GM18951 (cell line): ENCODE data around the gene FKTN.

ENCODE experiments used
- POLR2A ChIP-seq: IDR thresholded peaks from 4 replicates; pipeline ENCODE4 v1.6.1; 2011; ENCODE audit warnings: mild to moderate bottlenecking; ENCODE audit not compliant: insufficient read length, insufficient read depth; ENCODE audit errors: extremely low read depth
- in situ Hi-C: fragments of 300-500 bp; cut with MboI; formaldehyde crosslinking; loops from one replicate; pipeline ENCODE4 v1.12.0; 2022; ENCODE audit warnings: low sequenced_read_pairs, mixed read lengths, inconsistent platforms; ENCODE audit not compliant: unreplicated experiment

The FKTN gene

DNA sequence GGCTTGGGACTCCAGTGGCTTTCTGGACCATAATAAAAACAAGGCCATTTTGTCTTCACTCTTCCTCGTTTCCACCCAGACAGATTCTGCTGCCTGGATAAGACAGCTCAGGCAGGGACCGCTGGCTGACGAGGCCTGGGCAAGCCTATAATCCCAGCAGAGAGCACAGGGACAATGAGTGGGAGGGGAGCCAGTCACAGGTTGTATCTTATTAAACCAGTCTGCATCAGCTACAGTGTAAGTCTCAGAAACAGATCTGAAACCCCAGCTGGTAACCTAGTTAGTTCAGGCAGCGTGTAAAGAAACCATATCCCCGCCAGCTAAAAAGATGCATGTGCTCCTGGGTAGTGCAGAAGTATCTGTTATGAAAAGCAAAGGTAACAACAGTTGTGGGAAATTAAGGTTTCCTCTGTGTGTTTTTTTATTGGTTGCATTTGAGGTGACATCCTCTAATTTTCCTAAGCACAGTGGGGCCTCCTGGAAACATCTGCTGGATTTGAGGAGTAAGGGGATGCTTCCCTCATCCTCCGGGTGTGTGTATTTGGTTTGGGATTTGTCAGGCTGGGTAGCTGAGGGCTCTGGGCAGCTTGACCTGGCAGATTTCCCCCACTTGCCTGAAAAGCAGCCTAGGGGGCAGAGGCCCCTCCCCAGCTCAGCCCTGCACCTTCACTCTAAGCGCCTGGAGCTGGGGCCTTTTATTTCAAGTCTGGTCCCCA lies 89.1 kb downstream of the FKTN start:
- in situ Hi-C loops: no loop called here
- TF ChIP-seq POLR2A: no peak

- in situ Hi-C loops: no loop called here
Observed at GRCh38 chr9:105647595-105648349, 89.8 kb downstream of the FKTN start.

DNA sequence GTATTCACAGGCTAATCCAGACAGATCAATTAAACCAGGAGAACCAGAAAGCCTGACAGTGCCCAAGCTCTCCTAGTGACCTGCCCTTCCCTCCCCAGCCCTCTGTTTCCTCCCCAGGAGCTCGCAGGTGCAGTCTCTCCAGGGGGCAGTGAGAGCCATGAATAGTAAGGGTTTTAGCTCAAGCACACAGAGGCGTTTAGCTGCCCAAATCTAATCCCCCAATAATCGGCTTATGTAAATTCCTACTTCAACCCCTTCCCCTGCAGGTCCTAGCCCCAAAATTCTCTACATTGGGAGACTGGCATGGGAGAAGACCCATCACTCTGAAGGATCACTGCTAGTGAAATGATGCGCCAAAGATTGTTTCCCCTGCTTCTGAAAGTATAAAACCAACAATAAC lies 93.9 kb downstream of the FKTN start:
- no peak for TF ChIP-seq POLR2A
- in situ Hi-C loops: no loop called here

More at GRCh38 chr9:105647595-105648349, 89.8 kb downstream of the FKTN start:
- no peak for TF ChIP-seq POLR2A

DNA sequence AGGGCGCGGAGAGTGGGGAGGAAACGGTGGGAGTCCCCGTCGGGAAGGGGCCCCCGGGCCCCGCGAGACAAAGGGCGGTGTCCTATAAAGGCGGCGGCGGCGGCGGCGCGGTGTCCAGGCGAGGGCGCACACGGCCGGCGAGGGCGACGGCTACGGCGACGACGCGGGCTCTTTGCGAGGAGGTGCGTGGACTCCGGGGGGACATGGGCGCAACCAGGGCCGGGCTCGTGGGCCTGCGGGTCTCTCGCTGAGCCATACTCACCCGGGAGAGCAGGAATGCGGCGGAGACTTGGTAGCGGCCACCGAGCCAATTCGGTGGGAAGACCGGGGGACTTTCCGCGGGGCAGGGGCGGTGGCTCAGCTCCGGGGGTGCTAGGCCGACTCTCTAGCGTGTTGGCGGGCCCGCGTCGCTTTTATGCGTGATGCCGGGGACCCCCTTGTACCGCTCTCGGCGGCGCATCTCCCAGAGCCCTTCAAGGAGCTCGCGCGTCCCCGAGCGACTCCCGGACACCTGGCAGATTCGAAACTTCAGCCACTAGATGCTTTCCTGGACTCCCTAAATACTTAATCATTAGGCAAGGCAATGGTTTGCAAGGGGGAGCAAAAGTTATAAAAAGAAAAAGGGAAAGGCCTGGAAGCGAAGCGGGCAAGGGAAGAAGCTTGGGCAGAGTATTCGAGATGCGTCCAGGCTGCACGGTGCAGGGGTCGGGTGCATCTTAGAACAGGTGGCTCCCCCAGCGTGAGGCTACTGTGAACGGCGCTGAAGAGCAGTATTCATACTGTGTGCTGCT lies 98.4 kb downstream of the FKTN start:
- in situ Hi-C loops: no loop called here
- TF ChIP-seq POLR2A: no peak

DNA sequence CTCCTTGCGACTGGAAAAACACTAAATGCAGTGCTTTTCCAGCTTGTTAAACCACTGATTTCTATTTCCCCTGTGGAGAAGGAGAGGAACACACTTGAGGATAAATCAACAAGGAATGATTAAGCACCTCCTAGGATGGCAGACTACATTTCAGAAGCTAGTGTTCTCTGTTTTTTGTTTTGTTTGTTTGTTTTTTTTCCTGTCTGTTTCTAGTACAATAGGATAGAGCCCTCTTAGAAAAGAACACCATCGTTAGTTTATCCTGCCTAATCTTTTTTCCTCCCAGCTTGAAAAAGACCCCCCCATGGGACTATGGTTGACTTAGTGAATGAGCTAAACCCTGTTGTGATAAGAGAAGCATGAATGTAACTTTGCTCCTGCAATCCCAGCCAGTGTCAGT lies 100.4 kb downstream of the FKTN start:
- TF ChIP-seq POLR2A: no peak
- in situ Hi-C loops: no loop called here

- in situ Hi-C loops: no loop called here
- TF ChIP-seq POLR2A: no peak
Observed at GRCh38 chr9:105661011-105661410, 103.1 kb downstream of the FKTN start.

- in situ Hi-C loops: no loop called here
Observed at GRCh38 chr9:105662184-105663104, 104.5 kb downstream of the FKTN start, which contains the start of gene TAL2. Gene TAL2, plus strand, starts transcription at chr9:105662457. Its CDS starts 40 bp downstream, at chr9:105662497.

DNA sequence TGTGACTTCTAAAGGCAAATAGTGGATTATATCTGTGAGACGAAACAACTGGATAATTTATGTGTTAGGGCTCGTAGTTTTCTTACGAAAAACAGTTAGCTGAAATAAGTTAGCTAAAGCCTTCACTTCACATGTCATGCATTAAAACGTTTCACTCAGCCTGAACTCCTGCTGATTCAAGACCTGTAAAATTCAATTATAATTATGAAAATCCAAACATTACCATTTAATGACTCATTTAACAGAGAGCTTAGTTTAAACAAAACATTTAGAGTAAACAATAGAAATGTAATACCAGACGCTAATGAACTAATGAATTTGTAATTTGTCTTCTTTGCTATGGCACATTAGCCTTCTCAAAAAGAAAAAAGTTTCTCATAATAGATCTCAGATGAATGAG lies 106.0 kb downstream of the FKTN start:
- TF ChIP-seq POLR2A: no peak
- in situ Hi-C loops: no loop called here

More at GRCh38 chr9:105662184-105663104, 104.5 kb downstream of the FKTN start, which contains the start of gene TAL2:
- no peak for TF ChIP-seq POLR2A

DNA sequence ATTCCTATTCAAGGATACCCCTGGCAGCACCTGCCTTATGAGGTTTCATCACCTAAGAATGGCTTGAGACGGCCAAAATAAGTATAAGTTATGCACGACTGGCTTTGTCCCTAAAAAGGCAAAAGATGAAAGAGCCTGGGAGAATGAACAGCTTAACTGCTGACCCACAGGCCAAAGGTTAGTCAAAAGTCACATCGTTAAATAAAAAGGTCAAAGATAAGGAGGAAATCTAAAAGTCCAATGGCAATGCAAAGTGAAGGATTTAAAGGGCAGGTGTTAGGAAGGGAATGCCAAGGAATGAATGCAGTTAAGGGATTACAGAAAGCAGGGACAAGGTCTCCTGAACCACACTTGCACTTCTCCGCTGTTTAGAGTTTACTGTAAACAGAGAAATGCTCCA lies 109.9 kb downstream of the FKTN start:
- no peak for TF ChIP-seq POLR2A
- in situ Hi-C loops: loop anchor here (5.0 kb wide), 1 partner anchor 44 kb away; no protein-coding TSS in a partner anchor

GRCh38 chr9:105670315-105670714 lies 112.4 kb downstream of the FKTN start:
- in situ Hi-C loops: no loop called here
- TF ChIP-seq POLR2A: no peak

DNA sequence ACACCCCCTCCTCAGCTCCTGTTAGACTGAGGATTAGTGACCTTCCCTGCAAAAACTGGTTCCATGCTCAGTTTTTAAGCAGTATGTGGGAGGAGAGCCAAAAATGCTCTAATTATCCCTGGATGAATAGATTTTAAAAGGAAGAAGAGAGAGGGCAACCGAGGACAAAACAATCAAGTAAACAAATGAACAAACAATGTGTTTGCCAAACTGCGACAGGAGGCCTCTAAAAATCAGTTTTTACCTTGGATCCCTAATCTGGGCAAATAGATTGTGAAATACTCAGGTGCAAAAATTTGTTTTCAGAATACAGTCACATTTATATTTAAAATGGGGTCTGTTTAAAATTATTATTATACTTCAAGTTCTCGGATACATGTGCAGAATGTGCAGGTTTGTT lies 112.8 kb downstream of the FKTN start:
- no peak for TF ChIP-seq POLR2A
- in situ Hi-C loops: no loop called here

DNA sequence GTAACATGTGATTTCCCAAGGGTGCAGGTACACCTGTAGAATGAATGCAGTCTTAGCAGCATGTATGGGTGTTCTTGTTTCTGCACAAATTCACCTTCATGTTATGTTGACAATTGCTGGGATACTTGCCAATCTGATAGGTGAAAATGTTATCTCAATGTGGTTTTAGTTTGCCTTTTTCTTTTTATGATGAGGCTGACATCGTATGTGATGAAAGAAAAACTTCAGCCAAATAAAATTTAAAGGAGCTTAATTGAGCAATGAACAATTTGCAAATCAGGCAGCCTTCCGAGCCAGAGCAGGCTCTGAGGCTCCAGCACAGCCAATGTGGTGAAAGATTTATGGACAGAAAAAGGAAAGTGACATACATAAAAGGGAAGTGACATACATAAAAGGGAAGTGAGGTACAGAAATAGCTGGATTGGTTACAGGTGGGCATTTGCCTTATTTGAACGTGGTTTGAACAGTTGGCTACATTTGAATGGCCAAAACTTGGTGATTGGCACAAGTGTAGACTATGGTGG lies 114.8 kb downstream of the FKTN start:
- in situ Hi-C loops: no loop called here
- no peak for TF ChIP-seq POLR2A
